Measurements from ENCODE around the gene LHPP. TPM values are rescaled to one million over a fixed set of nuclear protein-coding genes. Genes with fewer than 3 reads are reported as not detected.

The LHPP gene
- total RNA-seq, 1 donor from 2014 or later: 13.9 TPM

- DNase-seq (ENCODE audit: low spot score): no peak
- intact Hi-C loops (cut with DNase I): no loop called here
These were observed 14.5 kb upstream of the LHPP start for GRCh38 chr10:124446830-124447750.

GRCh38 chr10:124447751-124448466, 13.7 kb upstream of the LHPP start:
- DNase-seq (ENCODE audit: low spot score): no peak

GRCh38 chr10:124448696-124449169, 12.9 kb upstream of the LHPP start:
- intact Hi-C loops (cut with DNase I): no loop called here

More at GRCh38 chr10:124447751-124448466, 13.7 kb upstream of the LHPP start:
- intact Hi-C loops (cut with DNase I): no loop called here

GRCh38 chr10:124449170-124450011, 12.2 kb upstream of the LHPP start:
- intact Hi-C loops (cut with DNase I): no loop called here
- no peak for DNase-seq (ENCODE audit: low spot score)

More at GRCh38 chr10:124448696-124449169, 12.9 kb upstream of the LHPP start:
- no peak for DNase-seq (ENCODE audit: low spot score)

- intact Hi-C loops (cut with DNase I): no loop called here
- no peak for DNase-seq (ENCODE audit: low spot score)
These were observed 11.4 kb upstream of the LHPP start, which contains the start of gene NKX1-2 for GRCh38 chr10:124450012-124450782. NKX1-2 (minus strand) TSS chr10:124450035; CDS start chr10:124449943, 92 bp downstream.

- DNase-seq (ENCODE audit: low spot score): no peak
- intact Hi-C loops (cut with DNase I): no loop called here
These were observed 10.9 kb upstream of the LHPP start for GRCh38 chr10:124450783-124451057.

GRCh38 chr10:124451276-124451675, 10.3 kb upstream of the LHPP start:
- intact Hi-C loops (cut with DNase I): no loop called here
- DNase-seq (ENCODE audit: low spot score): no peak

GRCh38 chr10:124453960-124454610, 7.5 kb upstream of the LHPP start:
- intact Hi-C loops (cut with DNase I): no loop called here
- no peak for DNase-seq (ENCODE audit: low spot score)

GRCh38 chr10:124455441-124455840, 6.2 kb upstream of the LHPP start:
- no peak for DNase-seq (ENCODE audit: low spot score)
- intact Hi-C loops (cut with DNase I): no loop called here

- no peak for DNase-seq (ENCODE audit: low spot score)
- intact Hi-C loops (cut with DNase I): no loop called here
These were observed 3.1 kb upstream of the LHPP start for GRCh38 chr10:124458473-124458872.

- intact Hi-C loops (cut with DNase I): no loop called here
- no peak for DNase-seq (ENCODE audit: low spot score)
These were observed 2.7 kb upstream of the LHPP start for GRCh38 chr10:124458889-124459288.

GRCh38 chr10:124459395-124459794, 2.2 kb upstream of the LHPP start:
- intact Hi-C loops (cut with DNase I): no loop called here
- no peak for DNase-seq (ENCODE audit: low spot score)

GRCh38 chr10:124460144-124460543, 1.5 kb upstream of the LHPP start:
- no peak for DNase-seq (ENCODE audit: low spot score)
- intact Hi-C loops (cut with DNase I): no loop called here

- no peak for DNase-seq (ENCODE audit: low spot score)
- intact Hi-C loops (cut with DNase I): no loop called here
These were observed 699 bp downstream of the LHPP start for GRCh38 chr10:124462348-124462695.

- no peak for DNase-seq (ENCODE audit: low spot score)
- intact Hi-C loops (cut with DNase I): no loop called here
These were observed 2.7 kb downstream of the LHPP start for GRCh38 chr10:124464028-124464965.

- no peak for DNase-seq (ENCODE audit: low spot score)
- intact Hi-C loops (cut with DNase I): no loop called here
These were observed 3.6 kb downstream of the LHPP start for GRCh38 chr10:124465003-124465776.

Data from cardiac septum (tissue), 1 donor.